ENCODE data around the gene PCLO. TPM values are rescaled to one million over a fixed set of nuclear protein-coding genes. Genes with fewer than 3 reads are reported as not detected.

The PCLO gene
- total and polyA plus RNA-seq, 12 donors: 0.06 to 10.8 (median 2.3) TPM

- 75 to 86% methylated on average over 2 of the region's 2 CpGs for WGBS, 2 donors
- no peak for ATAC-seq
- no peak for DNase-seq
- no peaks in the 10 kb centered on the region for H3K27me3 ChIP-seq
- H3K4me3 ChIP-seq: no peak overlapping the region
- intact Hi-C loops (cut with DNase I): loop anchor here in 1 of 10 donors (10.0 kb wide), 1 partner anchor 851 kb away; no protein-coding TSS in a partner anchor
- H3K4me1 ChIP-seq: no peaks in the 10 kb centered on the region
- no peak overlapping the region for H3K27ac ChIP-seq
- H3K36me3 ChIP-seq: no peaks in the 10 kb centered on the region
- no peak for TF ChIP-seq CTCF (IDR thresholded peaks at IDR 0.05)
- H3K9me3 ChIP-seq: no peaks in the 10 kb centered on the region
These were observed 359.3 kb downstream of the PCLO start for GRCh38 chr7:82803411-82803810.

GRCh38 chr7:82789883-82790609 is 372.6 kb downstream of the PCLO start:
- H3K4me3 ChIP-seq: no peak overlapping the region
- H3K4me1 ChIP-seq: no peaks in the 10 kb centered on the region
- H3K9me3 ChIP-seq: no peaks in the 10 kb centered on the region
- intact Hi-C loops (cut with DNase I): no loop called here
- 13 to 24% methylated on average over 5 of the region's 5 CpGs for WGBS, 2 donors
- H3K27me3 ChIP-seq: no peaks in the 10 kb centered on the region
- DNase-seq (no peak), ATAC-seq (no peak)
- TF ChIP-seq CTCF (IDR thresholded peaks at IDR 0.05): no peak
- no peaks in the 10 kb centered on the region for H3K36me3 ChIP-seq
- no peak overlapping the region for H3K27ac ChIP-seq

- Histone ChIP-seq H3K36me3 (no peaks in the 10 kb centered on the region), H3K4me1 (no peaks in the 10 kb centered on the region), H3K27me3 (no peaks in the 10 kb centered on the region), H3K4me3 (no peak overlapping the region), H3K9me3 (no peaks in the 10 kb centered on the region), H3K27ac (no peak overlapping the region)
- WGBS, 2 donors: 54 to 59% methylated on average over 1 of the region's 1 CpG
- ATAC-seq (no peak), DNase-seq (no peak)
- TF ChIP-seq CTCF (IDR thresholded peaks at IDR 0.05): no peak
- intact Hi-C loops (cut with DNase I): no loop called here
These were observed 384.7 kb downstream of the PCLO start for GRCh38 chr7:82778021-82778420.

GRCh38 chr7:82762880-82763279 is 399.8 kb downstream of the PCLO start:
- WGBS, 2 donors: 82 to 83% methylated on average over 3 of the region's 3 CpGs
- Histone ChIP-seq H3K27me3 (no peaks in the 10 kb centered on the region), H3K4me1 (no peaks in the 10 kb centered on the region), H3K4me3 (no peak overlapping the region), H3K36me3 (no peaks in the 10 kb centered on the region), H3K27ac (no peak overlapping the region), H3K9me3 (no peaks in the 10 kb centered on the region)
- TF ChIP-seq CTCF (IDR thresholded peaks at IDR 0.05): no peak
- DNase-seq: no peak
- no peak for ATAC-seq
- intact Hi-C loops (cut with DNase I): no loop called here

Measured in heart right ventricle (tissue), 16 donors.